Panc1 (cell line): ENCODE measurements around the gene CNOT4.
"Not testable (repeated sequence)": the region's sequence is repeated elsewhere in the genome, so short reads cannot be mapped to it uniquely, and the experiment has no call there.

Source experiments
- CTCF ChIP-seq: fragments of 450-650 bp; IDR thresholded peaks from 2 replicates; pipeline ENCODE4 v1.5.1; 2017; ENCODE audit warnings: mild to moderate bottlenecking
- POLR2AphosphoS5 ChIP-seq: IDR thresholded peaks from 2 replicates; pipeline ENCODE4 v1.6.1; 2012; ENCODE audit warnings: mild to moderate bottlenecking, low read depth, low read length, moderate library complexity

- TF ChIP-seq POLR2AphosphoS5, CTCF: not testable (repeated sequence)
Observed at GRCh38 chr7:135320953-135321352, 188.9 kb downstream of the CNOT4 start.
